ENCODE measurements around the gene DIPK1C.

The DIPK1C gene

GRCh38 chr18:74450626-74451025 is 6.5 kb downstream of the DIPK1C start:
- no peak for DNase-seq

GRCh38 chr18:74447404-74448152 is 9.5 kb downstream of the DIPK1C start:
- no peak for DNase-seq

GRCh38 chr18:74446631-74447403 is 10.3 kb downstream of the DIPK1C start:
- DNase-seq = no peak

GRCh38 chr18:74446178-74446577 is 10.9 kb downstream of the DIPK1C start:
- DNase-seq = no peak

GRCh38 chr18:74445585-74445984 is 11.5 kb downstream of the DIPK1C start:
- DNase-seq = no peak

GRCh38 chr18:74444104-74444503 is 13.0 kb downstream of the DIPK1C start:
- no peak for DNase-seq

GRCh38 chr18:74440808-74441427 is 16.2 kb downstream of the DIPK1C start:
- no peak for DNase-seq

GRCh38 chr18:74438091-74438490 is 19.0 kb downstream of the DIPK1C start:
- no peak for DNase-seq

- DNase-seq = no peak
These were observed 20.8 kb downstream of the DIPK1C start for GRCh38 chr18:74436158-74436769.

GRCh38 chr18:74435740-74436139 is 21.4 kb downstream of the DIPK1C start:
- DNase-seq = no peak

GRCh38 chr18:74434466-74434865 is 22.6 kb downstream of the DIPK1C start:
- DNase-seq = no peak

- no peak for DNase-seq
These were observed 26.1 kb downstream of the DIPK1C start for GRCh38 chr18:74430806-74431571.

GRCh38 chr18:74430231-74430630 is 26.9 kb downstream of the DIPK1C start:
- DNase-seq = no peak

GRCh38 chr18:74429096-74429495 is 28.0 kb downstream of the DIPK1C start:
- no peak for DNase-seq

GRCh38 chr18:74427442-74428112 is 29.5 kb downstream of the DIPK1C start:
- no peak for DNase-seq

- no peak for DNase-seq
These were observed 31.2 kb downstream of the DIPK1C start for GRCh38 chr18:74425876-74426275.

- no peak for DNase-seq
These were observed 31.9 kb downstream of the DIPK1C start for GRCh38 chr18:74425161-74425560.

- no peak for DNase-seq
These were observed 34.6 kb downstream of the DIPK1C start for GRCh38 chr18:74422541-74422940.

- no peak for DNase-seq
These were observed 36.2 kb downstream of the DIPK1C start for GRCh38 chr18:74420926-74421325.

- DNase-seq = no peak
These were observed 36.6 kb downstream of the DIPK1C start for GRCh38 chr18:74420481-74420880.

GRCh38 chr18:74419761-74420160 is 37.3 kb downstream of the DIPK1C start:
- no peak for DNase-seq

- no peak for DNase-seq
These were observed 39.1 kb downstream of the DIPK1C start for GRCh38 chr18:74418023-74418422.

All from effector CD8-positive, alpha-beta T cell (primary cell).